Fibroblast of lung (primary cell): ENCODE measurements around the gene IL27RA. TPM values are rescaled to one million over a fixed set of nuclear protein-coding genes. Genes with fewer than 3 reads are reported as not detected.
"Not testable (repeated sequence)": the region's sequence is repeated elsewhere in the genome, so short reads cannot be mapped to it uniquely, and the experiment has no call there.

Experiments used
- DNase-seq, 2 donors: peaks; one replicate each; pipeline versions ENCODE4 v3.0.0 to v3.0.0-alpha.2; 2010; ENCODE audit warnings: low read depth in 2 of 2
- H2AFZ ChIP-seq: 2 replicates; pipeline ENCODE4 v1.5.1; 2012; ENCODE audit warnings: low read length, control low read depth, inconsistent platforms
- H3K27ac ChIP-seq: 2 replicates; pipeline ENCODE4 v1.5.1; 2011; ENCODE audit warnings: low read length, control low read depth; ENCODE audit not compliant: insufficient read depth
- H3K27me3 ChIP-seq: 2 replicates; pipeline ENCODE4 v1.5.1; 2011; ENCODE audit warnings: mild to moderate bottlenecking, low read length; ENCODE audit not compliant: control insufficient read depth, insufficient read depth
- H3K36me3 ChIP-seq: 2 replicates; pipeline ENCODE4 v1.5.1; 2011; ENCODE audit warnings: low read length; ENCODE audit not compliant: control insufficient read depth, insufficient read depth
- H3K4me1 ChIP-seq: 2 replicates; pipeline ENCODE4 v1.5.1; 2011; ENCODE audit warnings: low read length; ENCODE audit not compliant: control insufficient read depth, insufficient read depth; ENCODE audit errors: extremely low read depth
- H3K4me2 ChIP-seq: 2 replicates; pipeline ENCODE4 v1.5.1; 2011; ENCODE audit warnings: low read length, control low read depth; ENCODE audit not compliant: insufficient read depth; ENCODE audit errors: extremely low read depth
- H3K4me3 ChIP-seq, 4 experiments: fragments of 200-600 bp in 1 of 4; sonication (generic) in 1 of 4; replicated peaks in 1 of 4; 2 replicates each; pipeline ENCODE4 v1.5.1; 2011 to 2016; ENCODE audit warnings: low read length in 4 of 4, low read depth in 3 of 4, mild to moderate bottlenecking in 3 of 4, control low read depth in 2 of 4, inconsistent platforms in 1 of 4, mixed read lengths in 1 of 4; ENCODE audit not compliant: insufficient read depth in 1 of 4; ENCODE audit errors: control extremely low read depth in 1 of 4
- H3K79me2 ChIP-seq: 2 replicates; pipeline ENCODE4 v1.5.1; 2012; ENCODE audit warnings: mild to moderate bottlenecking, low read length, inconsistent platforms; ENCODE audit not compliant: control insufficient read depth, insufficient read depth
- H3K9ac ChIP-seq: 2 replicates; pipeline ENCODE4 v1.5.1; 2011; ENCODE audit warnings: mild to moderate bottlenecking, low read length, control low read depth; ENCODE audit not compliant: insufficient read depth
- H3K9me3 ChIP-seq: 2 replicates; pipeline ENCODE4 v1.5.1; 2012; ENCODE audit warnings: low read depth, low read length; ENCODE audit not compliant: control insufficient read depth, insufficient read depth
- H4K20me1 ChIP-seq: 2 replicates; pipeline ENCODE4 v1.5.1; 2011; ENCODE audit warnings: low read length; ENCODE audit not compliant: control insufficient read depth, insufficient read depth; ENCODE audit errors: extremely low read depth
- CTCF ChIP-seq, 2 donors: IDR thresholded peaks in 1 of 2; conservative IDR thresholded peaks in 1 of 2; 1 replicate in 1 of 2; 2 replicates in 1 of 2; pipeline ENCODE4 v1.5.1; 2011 to 2012; ENCODE audit warnings: low read length in 2 of 2, control low read depth in 1 of 2, inconsistent platforms in 1 of 2, low read depth in 1 of 2, mild to moderate bottlenecking in 1 of 2
- EZH2 ChIP-seq: IDR thresholded peaks from 2 replicates; pipeline ENCODE4 v1.5.1; 2012; ENCODE audit warnings: low read length, control low read depth, mild to moderate bottlenecking; ENCODE audit errors: missing control alignments
- polyA plus RNA-seq, 2 donors: library from polyadenylated mRNA; depleted of rRNA in 1 of 2; stranded (reverse) in 1 of 2; unstranded in 1 of 2; fragments of >200 nt; gene quantifications; 2 replicates each; pipeline ENCODE4 v1.2.1, GENCODE V29; 2011 to 2012; ENCODE audit warnings: missing spikeins in 1 of 2
- total RNA-seq: library from RNA; depleted of rRNA; stranded (reverse); fragments of >200 nt; gene quantifications from 2 replicates; pipeline ENCODE4 v1.2.1, GENCODE V29; 2014

Gene IL27RA
- total and polyA plus RNA-seq, 2 donors (not counting 1 experiment from before 2014, with no cell fraction given): 0.84 to 2.1 TPM

DNA sequence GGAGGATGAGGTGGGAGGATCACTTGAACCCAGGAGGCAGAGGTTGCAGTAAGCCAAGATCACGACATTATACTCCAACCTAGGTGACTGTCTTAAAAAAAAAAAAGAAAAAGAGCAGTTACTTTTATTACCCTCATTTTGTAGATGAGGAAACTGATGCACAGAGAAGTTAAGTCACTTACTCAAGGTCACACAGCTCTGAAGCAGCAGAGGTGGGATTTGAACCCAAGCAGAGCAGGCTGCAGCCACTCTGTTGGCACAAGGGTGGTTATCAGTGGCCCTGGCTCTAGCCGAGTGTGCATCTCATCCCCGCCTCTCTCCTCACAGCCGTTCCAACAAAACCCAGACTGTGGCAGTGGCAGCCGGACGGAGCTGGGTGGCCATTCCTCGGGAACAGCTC, 7.6 kb downstream of the IL27RA start:
- Histone ChIP-seq H2AFZ (no peak overlapping the region), H3K9ac (no peak overlapping the region), H3K27ac (no peak overlapping the region), H3K4me2 (no peak overlapping the region), H3K36me3 (no peaks in the 10 kb centered on the region), H3K9me3 (no peaks in the 10 kb centered on the region), H3K27me3 (no peaks in the 10 kb centered on the region), H3K79me2 (no peaks in the 10 kb centered on the region), H3K4me3 (no peak overlapping the region), H4K20me1 (no peaks in the 10 kb centered on the region), H3K4me1 (no peaks in the 10 kb centered on the region)
- DNase-seq: no peak
- TF ChIP-seq CTCF (conservative IDR thresholded peaks at IDR 0.05 in 1 of 2, IDR thresholded peaks at IDR 0.05 in 1 of 2; ENCODE audit: low read depth in 1 of 2, low read length in 2 of 2) (no peak), EZH2 (no peak)

DNA sequence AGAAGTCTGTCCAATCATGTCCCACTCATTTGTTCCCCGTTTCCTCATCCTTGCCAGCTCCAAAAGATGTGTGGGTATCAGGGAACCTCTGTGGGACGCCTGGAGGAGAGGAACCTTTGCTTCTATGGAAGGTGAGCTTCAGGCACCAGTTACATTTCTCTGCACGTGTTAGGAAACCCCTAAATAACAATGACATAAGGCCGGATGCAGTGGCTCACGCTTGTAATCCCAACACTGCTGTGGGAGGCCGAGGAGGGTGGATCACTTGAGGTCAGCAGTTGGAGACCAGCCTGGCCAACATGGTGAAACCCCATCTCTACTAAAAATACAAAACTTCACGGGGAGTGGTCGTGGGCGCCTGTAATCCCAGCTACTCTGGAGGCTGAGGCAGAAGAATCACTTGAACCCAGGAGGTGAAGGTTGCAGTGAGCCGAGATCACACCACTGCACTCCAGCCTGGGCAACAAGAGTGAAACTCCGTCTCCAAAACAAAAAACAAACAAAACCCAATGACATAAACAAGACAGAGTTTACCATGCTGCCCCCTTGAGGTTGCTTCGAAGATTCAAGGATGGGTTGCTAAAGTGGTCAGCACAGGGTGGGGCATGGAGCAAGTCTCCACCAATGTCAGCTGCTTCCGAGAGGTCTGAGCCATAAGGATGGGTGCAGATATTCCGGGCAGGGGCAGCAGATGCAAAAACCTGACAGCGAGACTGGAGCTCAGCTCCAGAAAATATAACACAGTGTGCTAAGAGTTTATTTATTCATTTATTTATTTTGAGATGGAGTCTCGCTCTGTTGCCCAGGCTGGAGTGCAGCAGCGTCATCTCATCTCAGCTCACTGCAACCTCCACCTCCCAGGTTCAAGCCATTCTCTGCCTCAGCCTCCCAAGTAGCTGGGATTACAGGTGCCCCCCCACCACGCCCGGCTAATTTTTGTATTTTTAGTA, 11.4 kb downstream of the IL27RA start:
- not testable (repeated sequence) for H3K36me3 ChIP-seq, H3K9me3 ChIP-seq, H3K4me2 ChIP-seq, H3K4me1 ChIP-seq, H3K79me2 ChIP-seq, H3K9ac ChIP-seq, H3K27me3 ChIP-seq, H4K20me1 ChIP-seq, H3K4me3 ChIP-seq, H3K27ac ChIP-seq
- peak; percentile 43 to 70 for DNase-seq
- TF ChIP-seq CTCF (conservative IDR thresholded peaks at IDR 0.05 in 1 of 2, IDR thresholded peaks at IDR 0.05 in 1 of 2; ENCODE audit: low read depth in 1 of 2, low read length in 2 of 2): peak; percentile 47 to 62
- H2AFZ ChIP-seq: peak overlapping the region; percentile 24

DNA sequence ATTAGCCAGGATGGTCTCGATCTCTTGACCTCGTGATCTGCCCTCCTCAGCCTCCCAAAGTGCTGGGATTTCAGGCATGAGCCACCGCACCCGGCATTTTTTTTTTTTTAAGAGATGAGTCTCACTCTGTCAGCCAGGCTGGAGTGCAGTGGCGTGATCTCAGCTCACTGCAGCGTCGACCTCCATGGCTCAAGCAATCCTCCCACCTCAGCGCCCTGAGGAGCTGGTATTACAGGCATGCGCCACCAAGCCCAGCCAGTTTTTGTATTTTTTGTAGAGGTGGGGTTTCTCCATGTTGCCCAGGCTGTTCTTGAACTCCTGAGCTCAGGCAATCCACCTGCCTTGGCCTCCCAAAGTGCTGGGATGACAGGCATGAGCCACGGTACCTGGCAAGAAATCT, 16.3 kb downstream of the IL27RA start:
- not testable (repeated sequence) for H4K20me1 ChIP-seq, H3K4me3 ChIP-seq, H3K9me3 ChIP-seq, H3K27ac ChIP-seq, H2AFZ ChIP-seq, H3K79me2 ChIP-seq, H3K36me3 ChIP-seq, H3K4me2 ChIP-seq, H3K9ac ChIP-seq, H3K27me3 ChIP-seq, H3K4me1 ChIP-seq, DNase-seq
